ENCODE results near the gene BCL7B. TPM values are rescaled to one million over a fixed set of nuclear protein-coding genes. Genes with fewer than 3 reads are reported as not detected.
"Not testable (repeated sequence)": the region's sequence is repeated elsewhere in the genome, so short reads cannot be mapped to it uniquely, and the experiment has no call there.

Gene BCL7B
- total and polyA plus RNA-seq, 7 donors, result 58.1 to 155 (median 114) TPM

- no peak overlapping the region for H3K4me3 ChIP-seq
- 60 to 98% methylated on average over 1 of the region's 1 CpG for WGBS, 2 donors
- intact Hi-C loops (cut with DNase I), result no loop called here
- H3K9me3 ChIP-seq, result no peaks in the 10 kb centered on the region
- TF ChIP-seq POLR2A (IDR thresholded peaks at IDR 0.05), result no peak
- TF ChIP-seq POLR2AphosphoS5 (IDR thresholded peaks at IDR 0.05), result no peak
- TF ChIP-seq, protein P1, sequence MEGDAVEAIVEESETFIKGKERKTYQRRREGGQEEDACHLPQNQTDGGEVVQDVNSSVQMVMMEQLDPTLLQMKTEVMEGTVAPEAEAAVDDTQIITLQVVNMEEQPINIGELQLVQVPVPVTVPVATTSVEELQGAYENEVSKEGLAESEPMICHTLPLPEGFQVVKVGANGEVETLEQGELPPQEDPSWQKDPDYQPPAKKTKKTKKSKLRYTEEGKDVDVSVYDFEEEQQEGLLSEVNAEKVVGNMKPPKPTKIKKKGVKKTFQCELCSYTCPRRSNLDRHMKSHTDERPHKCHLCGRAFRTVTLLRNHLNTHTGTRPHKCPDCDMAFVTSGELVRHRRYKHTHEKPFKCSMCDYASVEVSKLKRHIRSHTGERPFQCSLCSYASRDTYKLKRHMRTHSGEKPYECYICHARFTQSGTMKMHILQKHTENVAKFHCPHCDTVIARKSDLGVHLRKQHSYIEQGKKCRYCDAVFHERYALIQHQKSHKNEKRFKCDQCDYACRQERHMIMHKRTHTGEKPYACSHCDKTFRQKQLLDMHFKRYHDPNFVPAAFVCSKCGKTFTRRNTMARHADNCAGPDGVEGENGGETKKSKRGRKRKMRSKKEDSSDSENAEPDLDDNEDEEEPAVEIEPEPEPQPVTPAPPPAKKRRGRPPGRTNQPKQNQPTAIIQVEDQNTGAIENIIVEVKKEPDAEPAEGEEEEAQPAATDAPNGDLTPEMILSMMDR (IDR thresholded peaks at IDR 0.05), result no peak
- TF ChIP-seq EP300 (IDR thresholded peaks at IDR 0.05), result no peak
- H3K27me3 ChIP-seq, result no peaks in the 10 kb centered on the region
- H3K36me3 ChIP-seq, result peaks cover 31 to 98% (median 74%) of the 10 kb centered on the region in 4 donors
- H3K27ac ChIP-seq, result no peak overlapping the region
- H3K4me1 ChIP-seq, result no peaks in the 10 kb centered on the region
- DNase-seq, result no peak
Observed at GRCh38 chr7:73504920-73505319, 52.6 kb downstream of the BCL7B start.

DNA sequence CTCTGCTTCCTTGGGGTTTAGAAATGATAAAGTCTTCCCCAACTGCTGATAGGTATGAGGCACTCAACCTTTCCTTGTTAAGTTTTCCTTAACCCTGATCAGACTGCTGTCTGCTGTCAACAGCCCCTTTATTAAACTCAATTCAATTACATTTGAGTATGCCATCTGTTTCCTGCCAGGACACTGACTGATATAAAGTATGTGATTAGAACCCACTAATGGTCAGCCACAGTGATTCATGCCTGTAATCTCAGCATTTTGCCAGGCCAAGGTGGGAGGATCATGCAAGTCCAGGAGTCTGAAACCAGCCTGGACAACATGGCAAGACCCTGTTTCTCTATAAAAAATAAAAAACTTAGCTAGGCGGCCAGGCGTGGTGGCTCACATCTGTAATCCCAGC, 53.5 kb downstream of the BCL7B start:
- Histone ChIP-seq H3K27ac (no peak overlapping the region), H3K4me3 (no peak overlapping the region), H3K27me3 (no peaks in the 10 kb centered on the region), H3K9me3 (no peaks in the 10 kb centered on the region), H3K4me1 (no peaks in the 10 kb centered on the region), H3K36me3 (peaks cover 36 to 98% (median 68%) of the 10 kb centered on the region in 4 donors)
- 97 to 99% methylated on average over 2 of the region's 2 CpGs for WGBS, 2 donors
- intact Hi-C loops (cut with DNase I), result no loop called here
- no peak for TF ChIP-seq POLR2AphosphoS5 (IDR thresholded peaks at IDR 0.05)
- no peak for DNase-seq

DNA sequence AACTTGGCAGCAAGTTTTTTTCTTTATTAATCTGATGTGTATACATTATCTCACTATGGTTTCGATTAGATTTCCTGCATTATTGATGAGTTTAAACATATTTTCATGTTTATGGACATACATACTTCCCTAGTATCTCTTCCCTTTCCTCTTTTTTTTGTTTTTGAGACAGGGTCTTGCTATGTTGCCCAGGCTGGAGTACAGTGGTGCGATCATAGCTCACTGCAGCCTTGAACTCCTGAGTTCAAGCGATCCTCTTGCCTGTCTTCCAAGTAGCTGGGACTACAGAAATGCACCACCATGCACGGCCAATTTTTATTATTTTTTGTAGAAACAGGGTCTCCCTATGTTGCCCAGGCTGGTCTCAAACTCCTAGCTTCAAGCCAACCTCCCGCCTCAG, 54.3 kb downstream of the BCL7B start:
- 96% methylated on average over 5 of the region's 5 CpGs for WGBS, 2 donors
- intact Hi-C loops (cut with DNase I), result no loop called here
- Histone ChIP-seq H3K9me3 (no peaks in the 10 kb centered on the region), H3K4me1 (no peaks in the 10 kb centered on the region), H3K36me3 (peaks cover 39 to 98% (median 62%) of the 10 kb centered on the region in 4 donors), H3K4me3 (no peak overlapping the region), H3K27ac (no peak overlapping the region), H3K27me3 (no peaks in the 10 kb centered on the region)
- no peak for DNase-seq
- no peak for TF ChIP-seq EP300 (IDR thresholded peaks at IDR 0.05)
- no peak for TF ChIP-seq POLR2AphosphoS5 (IDR thresholded peaks at IDR 0.05)
- no peak for TF ChIP-seq POLR2A (IDR thresholded peaks at IDR 0.05)
- TF ChIP-seq, protein P1 (IDR thresholded peaks at IDR 0.05), result no peak

DNA sequence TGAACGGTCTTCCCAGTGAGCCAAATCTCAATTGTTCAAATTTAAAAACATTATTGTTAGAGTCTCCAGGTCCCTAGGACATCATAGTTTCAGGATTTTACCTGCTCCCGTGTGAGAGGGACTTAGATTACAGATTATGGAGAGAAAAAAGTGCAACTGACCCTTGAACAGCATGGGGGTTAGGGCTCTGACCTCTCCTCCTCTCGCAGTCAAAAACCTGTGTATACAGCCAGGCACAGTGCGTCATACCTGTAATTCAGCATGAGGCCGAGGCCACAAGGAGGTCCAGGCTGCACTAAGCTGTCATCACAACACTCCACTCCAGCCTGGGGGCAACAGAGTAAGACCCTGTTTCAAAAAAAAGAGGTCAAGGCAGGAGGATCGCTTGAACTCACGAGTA, 60.9 kb downstream of the BCL7B start:
- H3K36me3 ChIP-seq, result peaks cover 25 to 100% (median 56%) of the 10 kb centered on the region in 4 donors
- no peaks in the 10 kb centered on the region for H3K4me1 ChIP-seq
- TF ChIP-seq, protein P1 (IDR thresholded peaks at IDR 0.05), result no peak
- TF ChIP-seq EP300 (IDR thresholded peaks at IDR 0.05), result no peak
- TF ChIP-seq POLR2A (IDR thresholded peaks at IDR 0.05), result no peak
- no peak for TF ChIP-seq POLR2AphosphoS5 (IDR thresholded peaks at IDR 0.05)
- no peak overlapping the region for H3K4me3 ChIP-seq
- intact Hi-C loops (cut with DNase I), result no loop called here
- H3K27ac ChIP-seq, result no peak overlapping the region
- no peak for DNase-seq
- WGBS, 2 donors, result 96% methylated on average over 7 of the region's 7 CpGs
- no peaks in the 10 kb centered on the region for H3K9me3 ChIP-seq
- H3K27me3 ChIP-seq, result no peaks in the 10 kb centered on the region

- H3K4me3 ChIP-seq; intact Hi-C loops (cut with DNase I); H3K4me1 ChIP-seq; H3K27me3 ChIP-seq; H3K9me3 ChIP-seq; H3K27ac ChIP-seq; DNase-seq: not testable (repeated sequence)
- peaks cover 25 to 100% (median 57%) of the 10 kb centered on the region in 4 donors for H3K36me3 ChIP-seq
- 96 to 98% methylated on average over 2 of the region's 2 CpGs for WGBS, 2 donors
Observed at GRCh38 chr7:73495507-73495906, 62.0 kb downstream of the BCL7B start.

- H3K4me1 ChIP-seq, result no peaks in the 10 kb centered on the region
- H3K36me3 ChIP-seq, result peaks cover 10 to 96% (median 62%) of the 10 kb centered on the region in 4 donors
- intact Hi-C loops (cut with DNase I), result no loop called here
- H3K27ac ChIP-seq, result no peak overlapping the region
- H3K9me3 ChIP-seq, result no peaks in the 10 kb centered on the region
- TF ChIP-seq POLR2AphosphoS5 (IDR thresholded peaks at IDR 0.05), result no peak
- TF ChIP-seq POLR2A (IDR thresholded peaks at IDR 0.05), result no peak
- TF ChIP-seq, protein P1 (IDR thresholded peaks at IDR 0.05), result no peak
- no peak for TF ChIP-seq EP300 (IDR thresholded peaks at IDR 0.05)
- no peaks in the 10 kb centered on the region for H3K27me3 ChIP-seq
- H3K4me3 ChIP-seq, result no peak overlapping the region
- no peak for DNase-seq
Observed at GRCh38 chr7:73489976-73490375, 67.5 kb downstream of the BCL7B start.

All from sigmoid colon (tissue), 7 donors.